Measurements from ENCODE around the gene AIRE. TPM values are rescaled to one million over a fixed set of nuclear protein-coding genes. Genes with fewer than 3 reads are reported as not detected.

The AIRE gene
- total and polyA plus RNA-seq, 4 donors, result 0.05 TPM; not detected in 3

- TF ChIP-seq SP1 (IDR thresholded peaks at IDR 0.05) (no peak), RAD21 (IDR thresholded peaks at IDR 0.05) (no peak), YY1 (IDR thresholded peaks at IDR 0.05) (no peak), FOXA2 (IDR thresholded peaks at IDR 0.05) (no peak), JUND (IDR thresholded peaks at IDR 0.05) (no peak), NR2F2 (IDR thresholded peaks at IDR 0.05) (no peak), ATF3 (IDR thresholded peaks at IDR 0.05) (no peak), EGR1 (IDR thresholded peaks at IDR 0.05; ENCODE audit: low read depth in 2 of 2) (no peak)
Observed at GRCh38 chr21:44324106-44324853, 38.6 kb downstream of the AIRE start (continued).

GRCh38 chr21:44324854-44325107 is 39.1 kb downstream of the AIRE start:
- H3K36me3 ChIP-seq (ENCODE audit: control insufficient read depth in 4 of 4, insufficient read depth in 3 of 4, low read depth in 1 of 4, low read length in 3 of 4), result peaks cover 2 to 52% (median 25%) of the 10 kb centered on the region in 4 donors
- H3K4me1 ChIP-seq (ENCODE audit: control insufficient read depth in 4 of 4, insufficient read depth in 4 of 4, low read length in 3 of 4), result no peaks in the 10 kb centered on the region

More at GRCh38 chr21:44324854-44325107, 39.1 kb downstream of the AIRE start:
- no peak overlapping the region for H3K4me3 ChIP-seq (ENCODE audit: low read depth in 1 of 3, low read length in 3 of 3)
- DNase-seq (ENCODE audit: low spot score), result no peak
- TF ChIP-seq RAD21 (IDR thresholded peaks at IDR 0.05), result no peak
- no peak for TF ChIP-seq EGR1 (IDR thresholded peaks at IDR 0.05; ENCODE audit: low read depth in 2 of 2)
- no peak for TF ChIP-seq TAF1 (conservative IDR thresholded peaks at IDR 0.05)
- TF ChIP-seq JUND (IDR thresholded peaks at IDR 0.05), result no peak
- no peak for TF ChIP-seq SP1 (IDR thresholded peaks at IDR 0.05)
- no peak for TF ChIP-seq FOXA1 (IDR thresholded peaks at IDR 0.05)
- TF ChIP-seq NR2F2 (IDR thresholded peaks at IDR 0.05), result no peak
- TF ChIP-seq REST (IDR thresholded peaks at IDR 0.05), result no peak
- TF ChIP-seq GABPA (IDR thresholded peaks at IDR 0.05 in 1 of 2, conservative IDR thresholded peaks at IDR 0.05 in 1 of 2), result no peak
- no peak for TF ChIP-seq RXRA (IDR thresholded peaks at IDR 0.05)
- TF ChIP-seq YY1 (IDR thresholded peaks at IDR 0.05), result no peak
- TF ChIP-seq CTCF (IDR thresholded peaks at IDR 0.05; ENCODE audit: low read depth, low read length, missing input control), result no peak
- TF ChIP-seq MAX (IDR thresholded peaks at IDR 0.05), result no peak
- TF ChIP-seq ATF3 (IDR thresholded peaks at IDR 0.05), result no peak
- TF ChIP-seq HNF4G (IDR thresholded peaks at IDR 0.05), result no peak
- no peak overlapping the region for H3K9ac ChIP-seq (ENCODE audit: low read depth in 1 of 2, low read length in 2 of 2)
- no peaks in the 10 kb centered on the region for H3K27me3 ChIP-seq (ENCODE audit: control insufficient read depth in 4 of 4, insufficient read depth in 4 of 4, low read length in 3 of 4)
- WGBS, result 96% methylated on average over 11 of the region's 11 CpGs
- no peaks in the 10 kb centered on the region for H3K9me3 ChIP-seq (ENCODE audit: control insufficient read depth in 4 of 4, low read length in 3 of 4)
- H3K27ac ChIP-seq (ENCODE audit: low read depth in 1 of 2, low read length in 2 of 2), result no peak overlapping the region
